Measurements from ENCODE around the gene GDF10.

Gene GDF10

GRCh38 chr10:47311193-47311931, 11.4 kb downstream of the GDF10 start:
- no peaks in the 10 kb centered on the region for H3K36me3 ChIP-seq (ENCODE audit: control insufficient read depth in 2 of 2, insufficient read depth in 1 of 2, low read length in 2 of 2)
- H3K9me3 ChIP-seq (ENCODE audit: control insufficient read depth, insufficient read depth, low read depth, low read length), result no peaks in the 10 kb centered on the region
- TF ChIP-seq ZNF121 (tag by site-specific recombination; IDR thresholded peaks at IDR 0.05) (no peak), KLF1 (tag by site-specific recombination; IDR thresholded peaks at IDR 0.05) (peak; percentile 59), ZFHX2 (tag by site-specific recombination; conservative IDR thresholded peaks at IDR 0.05) (0 out of 2 replicates have a peak, but pooled peaks have one; percentile 5), REST (tag by site-specific recombination; IDR thresholded peaks at IDR 0.05) (no peak), ZBTB44 (tag by site-specific recombination; IDR thresholded peaks at IDR 0.05) (no peak), ZNF404 (tag by site-specific recombination; IDR thresholded peaks at IDR 0.05) (no peak), ZNF654 (tag by site-specific recombination; IDR thresholded peaks at IDR 0.05; ENCODE audit: low read depth) (no peak), ZBTB17 (tag by site-specific recombination; IDR thresholded peaks at IDR 0.05) (peak; percentile 40; the same call in 1 of the 2 replicates)
- TF ChIP-seq, protein P1, sequence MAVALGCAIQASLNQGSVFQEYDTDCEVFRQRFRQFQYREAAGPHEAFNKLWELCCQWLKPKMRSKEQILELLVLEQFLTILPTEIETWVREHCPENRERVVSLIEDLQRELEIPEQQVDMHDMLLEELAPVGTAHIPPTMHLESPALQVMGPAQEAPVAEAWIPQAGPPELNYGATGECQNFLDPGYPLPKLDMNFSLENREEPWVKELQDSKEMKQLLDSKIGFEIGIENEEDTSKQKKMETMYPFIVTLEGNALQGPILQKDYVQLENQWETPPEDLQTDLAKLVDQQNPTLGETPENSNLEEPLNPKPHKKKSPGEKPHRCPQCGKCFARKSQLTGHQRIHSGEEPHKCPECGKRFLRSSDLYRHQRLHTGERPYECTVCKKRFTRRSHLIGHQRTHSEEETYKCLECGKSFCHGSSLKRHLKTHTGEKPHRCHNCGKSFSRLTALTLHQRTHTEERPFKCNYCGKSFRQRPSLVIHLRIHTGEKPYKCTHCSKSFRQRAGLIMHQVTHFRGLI (tag by site-specific recombination; IDR thresholded peaks at IDR 0.05), result peak; percentile 97
- TF ChIP-seq, protein P2, sequence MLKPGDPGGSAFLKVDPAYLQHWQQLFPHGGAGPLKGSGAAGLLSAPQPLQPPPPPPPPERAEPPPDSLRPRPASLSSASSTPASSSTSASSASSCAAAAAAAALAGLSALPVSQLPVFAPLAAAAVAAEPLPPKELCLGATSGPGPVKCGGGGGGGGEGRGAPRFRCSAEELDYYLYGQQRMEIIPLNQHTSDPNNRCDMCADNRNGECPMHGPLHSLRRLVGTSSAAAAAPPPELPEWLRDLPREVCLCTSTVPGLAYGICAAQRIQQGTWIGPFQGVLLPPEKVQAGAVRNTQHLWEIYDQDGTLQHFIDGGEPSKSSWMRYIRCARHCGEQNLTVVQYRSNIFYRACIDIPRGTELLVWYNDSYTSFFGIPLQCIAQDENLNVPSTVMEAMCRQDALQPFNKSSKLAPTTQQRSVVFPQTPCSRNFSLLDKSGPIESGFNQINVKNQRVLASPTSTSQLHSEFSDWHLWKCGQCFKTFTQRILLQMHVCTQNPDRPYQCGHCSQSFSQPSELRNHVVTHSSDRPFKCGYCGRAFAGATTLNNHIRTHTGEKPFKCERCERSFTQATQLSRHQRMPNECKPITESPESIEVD (tag by site-specific recombination; IDR thresholded peaks at IDR 0.05), result no peak
- no peak overlapping the region for H3K4me3 ChIP-seq (ENCODE audit: low read depth, low read length)
- ChIA-PET CTCF (interaction anchor here (0.6 to 8.1 kb wide), 29 partner anchors 8 to 317 kb away, joined by 3 to 131 read pairs (median 5); no protein-coding TSS in a partner anchor), POLR2A (interaction anchor here (0.9 kb wide), 1 partner anchor 264 kb away, joined by 5 read pairs; no protein-coding TSS in a partner anchor)
- no peak overlapping the region for H3K27ac ChIP-seq (ENCODE audit: extremely low read depth, low read depth, low read length)
- H3K4me1 ChIP-seq (ENCODE audit: control insufficient read depth, insufficient read depth, low read length), result no peaks in the 10 kb centered on the region

GRCh38 chr10:47311932-47312662, 12.1 kb downstream of the GDF10 start:
- H3K9me3 ChIP-seq (ENCODE audit: control insufficient read depth, insufficient read depth, low read depth, low read length), result no peaks in the 10 kb centered on the region
- H3K4me1 ChIP-seq (ENCODE audit: control insufficient read depth, insufficient read depth, low read length), result no peaks in the 10 kb centered on the region
- H3K4me3 ChIP-seq (ENCODE audit: low read depth, low read length), result no peak overlapping the region
- CTCF ChIA-PET, result interaction anchor here (0.6 to 8.1 kb wide), 35 partner anchors 9 to 317 kb away, joined by 3 to 131 read pairs (median 4); no protein-coding TSS in a partner anchor
- H3K27ac ChIP-seq (ENCODE audit: extremely low read depth, low read depth, low read length), result no peak overlapping the region
- H3K36me3 ChIP-seq (ENCODE audit: control insufficient read depth in 2 of 2, insufficient read depth in 1 of 2, low read length in 2 of 2), result no peaks in the 10 kb centered on the region
- POLR2A ChIA-PET, result interaction anchor here (0.9 kb wide), 1 partner anchor 264 kb away, joined by 5 read pairs; no protein-coding TSS in a partner anchor
- no peak for TF ChIP-seq ZNF645 (tag by site-specific recombination; IDR thresholded peaks at IDR 0.05)
- no peak for TF ChIP-seq ZNF521 (tag by site-specific recombination; IDR thresholded peaks at IDR 0.05)
- TF ChIP-seq ZNF610 (tag by site-specific recombination; IDR thresholded peaks at IDR 0.05; ENCODE audit: borderline replicate concordance), result no peak
- no peak for TF ChIP-seq ZNF184 (tag by site-specific recombination; IDR thresholded peaks at IDR 0.05)
- TF ChIP-seq ZNF549 (tag by site-specific recombination; IDR thresholded peaks at IDR 0.05), result no peak
- TF ChIP-seq ZSCAN30 (tag by site-specific recombination; IDR thresholded peaks at IDR 0.05), result 0 out of 2 replicates have a peak, but pooled peaks have one; percentile 53
- no peak for TF ChIP-seq ZNF366 (tag by site-specific recombination; conservative IDR thresholded peaks at IDR 0.05)
- no peak for TF ChIP-seq ZFP3 (tag by site-specific recombination; IDR thresholded peaks at IDR 0.05; ENCODE audit: low read depth)
- peak; percentile 80 for TF ChIP-seq CTCF (tag by site-specific recombination; IDR thresholded peaks at IDR 0.05)
- no peak for TF ChIP-seq ZNF514 (tag by site-specific recombination; IDR thresholded peaks at IDR 0.05)
